Upper lobe of left lung (tissue), 4 donors: Measurements from ENCODE around the gene GIGYF1.

ENCODE experiments used
- POLR2AphosphoS5 ChIP-seq, 2 donors: sonication (generic); formaldehyde crosslinking; IDR thresholded peaks; one replicate each; pipeline ENCODE4 v1.5.1; 2017; ENCODE audit warnings: antibody characterized with exemption in 2 of 2
- TF ChIP-seq, protein P1 (sequence below), 6 experiments: fragments of 450-650 bp in 4 of 6; fragments of 200-600 bp in 2 of 6; sonication (generic) in 2 of 6; IDR thresholded peaks; one replicate each; pipeline ENCODE4 v1.5.1; 2016 to 2019; ENCODE audit warnings: antibody characterized with exemption in 6 of 6

- TF ChIP-seq, protein P1, sequence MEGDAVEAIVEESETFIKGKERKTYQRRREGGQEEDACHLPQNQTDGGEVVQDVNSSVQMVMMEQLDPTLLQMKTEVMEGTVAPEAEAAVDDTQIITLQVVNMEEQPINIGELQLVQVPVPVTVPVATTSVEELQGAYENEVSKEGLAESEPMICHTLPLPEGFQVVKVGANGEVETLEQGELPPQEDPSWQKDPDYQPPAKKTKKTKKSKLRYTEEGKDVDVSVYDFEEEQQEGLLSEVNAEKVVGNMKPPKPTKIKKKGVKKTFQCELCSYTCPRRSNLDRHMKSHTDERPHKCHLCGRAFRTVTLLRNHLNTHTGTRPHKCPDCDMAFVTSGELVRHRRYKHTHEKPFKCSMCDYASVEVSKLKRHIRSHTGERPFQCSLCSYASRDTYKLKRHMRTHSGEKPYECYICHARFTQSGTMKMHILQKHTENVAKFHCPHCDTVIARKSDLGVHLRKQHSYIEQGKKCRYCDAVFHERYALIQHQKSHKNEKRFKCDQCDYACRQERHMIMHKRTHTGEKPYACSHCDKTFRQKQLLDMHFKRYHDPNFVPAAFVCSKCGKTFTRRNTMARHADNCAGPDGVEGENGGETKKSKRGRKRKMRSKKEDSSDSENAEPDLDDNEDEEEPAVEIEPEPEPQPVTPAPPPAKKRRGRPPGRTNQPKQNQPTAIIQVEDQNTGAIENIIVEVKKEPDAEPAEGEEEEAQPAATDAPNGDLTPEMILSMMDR (IDR thresholded peaks at IDR 0.05) = no peak
- no peak for TF ChIP-seq POLR2AphosphoS5 (IDR thresholded peaks at IDR 0.05)
These were observed 42.6 kb upstream of the GIGYF1 start for GRCh38 chr7:100736671-100737070.
